NCI-H1092 (cell line): ENCODE measurements around the gene MIB2.
"Not testable (repeated sequence)": the region's sequence is repeated elsewhere in the genome, so short reads cannot be mapped to it uniquely, and the experiment has no call there.

Experiments used
- DNase-seq: peaks from one replicate; lab custom pipeline; 2025; lab: John Stamatoyannopoulos, UW

MIB2 gene

GRCh38 chr1:1627261-1627828, 12.0 kb downstream of the MIB2 start:
- no peak for DNase-seq

GRCh38 chr1:1627829-1628753, 12.8 kb downstream of the MIB2 start:
- DNase-seq = no peak

GRCh38 chr1:1628754-1629429, 13.6 kb downstream of the MIB2 start:
- DNase-seq = no peak

- no peak for DNase-seq
These were observed 14.3 kb downstream of the MIB2 start for GRCh38 chr1:1629430-1630190.

- DNase-seq = peak; percentile 54
These were observed 15.1 kb downstream of the MIB2 start for GRCh38 chr1:1630191-1630964.

- no peak for DNase-seq
These were observed 15.9 kb downstream of the MIB2 start for GRCh38 chr1:1630965-1631781.

GRCh38 chr1:1631782-1632420, 16.6 kb downstream of the MIB2 start, which contains the start of gene MMP23B:
MMP23B (plus strand) TSS chr1:1632173; CDS start chr1:1632219, 46 bp downstream.
- DNase-seq = no peak

GRCh38 chr1:1633409-1633808, 18.1 kb downstream of the MIB2 start:
- not testable (repeated sequence) for DNase-seq

GRCh38 chr1:1634613-1635012, 19.3 kb downstream of the MIB2 start:
- DNase-seq = not testable (repeated sequence)

GRCh38 chr1:1636621-1637478, 21.6 kb downstream of the MIB2 start:
- not testable (repeated sequence) for DNase-seq

GRCh38 chr1:1637479-1637875, 22.2 kb downstream of the MIB2 start:
- DNase-seq = not testable (repeated sequence)

GRCh38 chr1:1638528-1638927, 23.2 kb downstream of the MIB2 start:
- not testable (repeated sequence) for DNase-seq

- DNase-seq = not testable (repeated sequence)
These were observed 24.1 kb downstream of the MIB2 start for GRCh38 chr1:1639368-1639767.

GRCh38 chr1:1640081-1640480, 24.8 kb downstream of the MIB2 start:
- not testable (repeated sequence) for DNase-seq

- not testable (repeated sequence) for DNase-seq
These were observed 25.6 kb downstream of the MIB2 start for GRCh38 chr1:1640711-1641461.

- DNase-seq = not testable (repeated sequence)
These were observed 31.0 kb downstream of the MIB2 start for GRCh38 chr1:1646326-1646725.

GRCh38 chr1:1647567-1648241, 32.4 kb downstream of the MIB2 start:
- DNase-seq = not testable (repeated sequence)
